Melanocyte of skin (primary cell): ENCODE data around the gene NREP. TPM values are rescaled to one million over a fixed set of nuclear protein-coding genes. Genes with fewer than 3 reads are reported as not detected.

ENCODE experiments used
- small RNA-seq, 2 donors: library from RNA; depleted of rRNA; stranded (forward); fragments of <200 nt; gene quantifications; one replicate each; pipeline ENCODE3, GENCODE V24; 2012
- total RNA-seq, 2 donors: library from RNA; depleted of rRNA; stranded (reverse); fragments of >200 nt; gene quantifications; 2 replicates each; pipeline ENCODE4 v1.2.3, GENCODE V29; 2012

The NREP gene, protein sequence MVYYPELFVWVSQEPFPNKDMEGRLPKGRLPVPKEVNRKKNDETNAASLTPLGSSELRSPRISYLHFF
- total RNA-seq, result 10 to 100 TPM; 11.0 to 12.3 TPM

GRCh38 chr5:111756581-111757354 is at the start of gene NREP:
TSS of gene NREP (minus strand) at chr5:111757194. CDS start at chr5:111755772, 1,422 bp downstream.

Small RNA genes within 50 kb of the gene (small RNA-seq; reads per million reads assigned to genes)
- gene RN7SKP57, result 0 reads per million in 2 donors

Other genes starting within 250 kb of the NREP start
- gene STARD4, start 244.7 kb downstream of the NREP start, total RNA-seq, result 10 to 100 TPM; 68.1 to 84.3 TPM